Suprapubic skin (tissue), 4 donors: ENCODE measurements around the gene DAGLA. TPM values are rescaled to one million over a fixed set of nuclear protein-coding genes. Genes with fewer than 3 reads are reported as not detected.

ENCODE experiments used
- DNase-seq, 2 donors: peaks; one replicate each; pipeline ENCODE4 v3.0.0-alpha.2; 2019; ENCODE audit warnings: low spot score in 2 of 2
- H3K27ac ChIP-seq: fragments of 200-600 bp; sonication (generic); one replicate; pipeline ENCODE4 v1.5.1; 2019
- H3K27me3 ChIP-seq: fragments of 200-600 bp; sonication (generic); one replicate; pipeline ENCODE4 v1.5.1; 2019
- H3K36me3 ChIP-seq: fragments of 200-600 bp; sonication (generic); one replicate; pipeline ENCODE4 v1.5.1; 2019
- H3K4me1 ChIP-seq: fragments of 200-600 bp; sonication (generic); one replicate; pipeline ENCODE4 v1.5.1; 2019
- H3K4me3 ChIP-seq: fragments of 200-600 bp; sonication (generic); one replicate; pipeline ENCODE4 v1.5.1; 2019; ENCODE audit warnings: mild to moderate bottlenecking
- H3K9me3 ChIP-seq: fragments of 200-600 bp; sonication (generic); one replicate; pipeline ENCODE4 v1.5.1; 2019
- CTCF ChIP-seq, 2 donors: fragments of 200-600 bp in 1 of 2; fragments of 450-650 bp in 1 of 2; sonication (generic) in 1 of 2; IDR thresholded peaks; one replicate each; pipeline ENCODE4 v1.5.1; 2016 to 2019; ENCODE audit warnings: antibody characterized with exemption in 2 of 2, mild to moderate bottlenecking in 1 of 2, moderate library complexity in 1 of 2
- EP300 ChIP-seq: sonication (generic); formaldehyde crosslinking; IDR thresholded peaks from one replicate; pipeline ENCODE4 v1.6.1; 2017; ENCODE audit warnings: antibody characterized with exemption
- POLR2A ChIP-seq, 2 donors: fragments of 450-650 bp; IDR thresholded peaks; one replicate each; pipeline ENCODE4 v1.6.1; 2017; ENCODE audit warnings: antibody characterized with exemption in 2 of 2, mild to moderate bottlenecking in 2 of 2, moderate library complexity in 2 of 2
- POLR2AphosphoS5 ChIP-seq, 3 donors: sonication (generic); formaldehyde crosslinking; IDR thresholded peaks; one replicate each; pipeline ENCODE4 v1.6.1; 2017; ENCODE audit warnings: antibody characterized with exemption in 3 of 3
- WGBS: methylation state at CpG from one replicate; pipeline ENCODE4 v1.1.5; 2018; 5-methylcytosine and 5-hydroxymethylcytosine counted together
- total RNA-seq, 4 donors: library from RNA; depleted of rRNA; stranded (reverse); fragments of >200 nt; gene quantifications; one replicate each; pipeline ENCODE4 v1.1.0, GENCODE V29; 2016

DAGLA gene
- total RNA-seq, 4 donors from 2014 or later, result 0.64 to 1.2 (median 0.87) TPM

- DNase-seq, result no peak
- Histone ChIP-seq H3K36me3 (no peaks in the 10 kb centered on the region), H3K27me3 (peaks cover 22% of the 10 kb centered on the region), H3K27ac (no peak overlapping the region), H3K9me3 (no peaks in the 10 kb centered on the region), H3K4me3 (no peak overlapping the region), H3K4me1 (peaks cover 13% of the 10 kb centered on the region)
- TF ChIP-seq EP300 (no peak), POLR2A (IDR thresholded peaks at IDR 0.05) (no peak), CTCF (IDR thresholded peaks at IDR 0.05) (no peak), POLR2AphosphoS5 (IDR thresholded peaks at IDR 0.05) (no peak)
- whole genome bisulfite sequencing, result 71% methylated on average over 9 of the region's 9 CpGs
Observed at GRCh38 chr11:61756452-61757212, 76.4 kb downstream of the DAGLA start.

GRCh38 chr11:61757213-61757862 is 77.1 kb downstream of the DAGLA start:
- Histone ChIP-seq H3K4me1 (peaks cover 7% of the 10 kb centered on the region), H3K4me3 (no peak overlapping the region), H3K27me3 (peaks cover 29% of the 10 kb centered on the region), H3K36me3 (no peaks in the 10 kb centered on the region), H3K9me3 (no peaks in the 10 kb centered on the region), H3K27ac (no peak overlapping the region)
- DNase-seq, result no peak
- TF ChIP-seq POLR2A (IDR thresholded peaks at IDR 0.05), result no peak
- 86% methylated on average over 12 of the region's 15 CpGs for WGBS

DNA sequence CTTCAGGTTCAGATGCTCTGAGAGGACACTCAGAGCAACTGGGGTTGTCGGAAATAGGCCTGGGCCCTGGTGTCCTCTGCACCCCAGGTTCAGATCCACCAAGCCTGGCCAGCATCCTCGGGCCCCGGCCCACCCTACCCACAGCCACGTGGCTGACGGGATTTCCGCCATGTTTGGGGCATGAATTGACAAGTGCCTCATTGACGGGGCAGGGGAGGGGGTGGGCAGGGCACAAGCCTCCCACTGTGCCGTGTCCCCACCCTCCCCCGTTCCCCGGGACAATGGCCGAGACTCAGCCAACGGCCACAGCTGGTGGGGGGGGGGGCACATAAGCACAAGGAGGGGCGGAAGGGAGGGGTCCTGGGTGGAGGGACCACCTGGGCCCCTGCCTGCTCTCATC is 80.8 kb downstream of the DAGLA start:
- H3K4me1 ChIP-seq, result no peaks in the 10 kb centered on the region
- DNase-seq, result no peak
- H3K4me3 ChIP-seq, result no peak overlapping the region
- no peaks in the 10 kb centered on the region for H3K9me3 ChIP-seq
- peaks cover 51% of the 10 kb centered on the region for H3K27me3 ChIP-seq
- no peaks in the 10 kb centered on the region for H3K36me3 ChIP-seq
- TF ChIP-seq POLR2A (IDR thresholded peaks at IDR 0.05) (no peak), CTCF (IDR thresholded peaks at IDR 0.05) (no peak), EP300 (no peak), POLR2AphosphoS5 (IDR thresholded peaks at IDR 0.05) (no peak)
- WGBS, result 67% methylated on average over 1 of the region's 13 CpGs
- H3K27ac ChIP-seq, result no peak overlapping the region

DNA sequence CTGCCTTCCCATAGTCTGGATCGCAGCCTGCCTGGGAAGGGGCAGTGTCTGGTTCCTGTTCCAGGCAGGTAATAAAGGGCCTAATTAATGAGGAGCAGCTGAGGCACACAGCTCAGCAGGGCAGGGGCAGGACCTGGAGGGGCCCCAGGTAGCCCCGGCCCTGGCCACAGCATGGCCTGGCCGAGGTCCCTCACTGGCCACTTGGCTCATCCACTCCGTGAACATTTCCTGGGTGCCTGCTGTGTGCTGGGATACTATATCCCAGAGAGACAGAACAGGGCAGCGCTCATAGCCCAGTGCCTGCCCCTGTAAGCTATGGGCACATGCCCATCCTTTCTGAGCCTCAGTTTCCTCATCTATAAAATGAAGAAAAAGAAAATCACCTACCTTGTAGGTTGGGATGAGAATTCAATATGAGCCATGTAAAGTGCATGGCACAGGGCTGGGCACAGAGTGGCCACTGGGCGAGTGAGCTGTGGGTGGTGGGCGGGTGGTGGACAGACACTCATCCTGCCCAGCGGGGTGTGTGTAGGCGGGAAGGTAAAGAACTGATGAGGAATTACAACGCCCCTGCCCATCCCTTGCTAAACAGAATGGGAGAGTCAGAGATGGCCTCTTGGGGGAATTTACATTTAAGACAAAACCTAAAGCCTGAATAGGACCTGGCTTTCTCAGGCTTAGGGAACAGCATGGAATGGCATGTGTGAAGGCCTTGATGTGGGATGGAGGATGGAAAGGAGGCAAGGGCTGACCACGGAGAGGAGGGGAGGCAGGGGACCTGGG is 81.4 kb downstream of the DAGLA start:
- no peak overlapping the region for H3K27ac ChIP-seq
- DNase-seq, result no peak
- no peaks in the 10 kb centered on the region for H3K9me3 ChIP-seq
- H3K4me1 ChIP-seq, result no peaks in the 10 kb centered on the region
- no peak overlapping the region for H3K4me3 ChIP-seq
- H3K27me3 ChIP-seq, result peaks cover 51% of the 10 kb centered on the region
- no peak for TF ChIP-seq EP300
- no peak for TF ChIP-seq POLR2A (IDR thresholded peaks at IDR 0.05)
- no peak for TF ChIP-seq CTCF (IDR thresholded peaks at IDR 0.05)
- no peak for TF ChIP-seq POLR2AphosphoS5 (IDR thresholded peaks at IDR 0.05)
- WGBS, result 74% methylated on average over 11 of the region's 11 CpGs
- H3K36me3 ChIP-seq, result no peaks in the 10 kb centered on the region

GRCh38 chr11:61762223-61762615 is 82.0 kb downstream of the DAGLA start:
- Histone ChIP-seq H3K9me3 (no peaks in the 10 kb centered on the region), H3K4me3 (no peak overlapping the region), H3K27ac (no peak overlapping the region), H3K27me3 (peaks cover 51% of the 10 kb centered on the region), H3K4me1 (no peaks in the 10 kb centered on the region), H3K36me3 (no peaks in the 10 kb centered on the region)
- TF ChIP-seq POLR2AphosphoS5 (IDR thresholded peaks at IDR 0.05) (no peak), CTCF (IDR thresholded peaks at IDR 0.05) (no peak), POLR2A (IDR thresholded peaks at IDR 0.05) (no peak), EP300 (no peak)
- no peak for DNase-seq
- 80% methylated on average over 10 of the region's 10 CpGs for WGBS
